CD14-positive monocyte (primary cell): ENCODE results near the gene MILR1. TPM values are rescaled to one million over a fixed set of nuclear protein-coding genes. Genes with fewer than 3 reads are reported as not detected.
"Not testable (repeated sequence)": the region's sequence is repeated elsewhere in the genome, so short reads cannot be mapped to it uniquely, and the experiment has no call there.

ENCODE experiments used
- DNase-seq, 3 donors: peaks; one replicate each; pipeline ENCODE4 v3.0.0-alpha.2; 2011 to 2022
- H2AFZ ChIP-seq: 2 replicates; pipeline ENCODE4 v1.6.0; 2012; ENCODE audit warnings: mild to moderate bottlenecking, low read depth, low read length, inconsistent platforms; ENCODE audit not compliant: insufficient read depth, poor library complexity, severe bottlenecking
- H3K27ac ChIP-seq, 2 donors: 1 replicate in 1 of 2; 2 replicates in 1 of 2; pipeline ENCODE4 v1.5.1; 2012 to 2013; ENCODE audit warnings: low read length in 2 of 2, control low read depth in 1 of 2, inconsistent platforms in 1 of 2, low read depth in 1 of 2, mild to moderate bottlenecking in 1 of 2
- H3K27me3 ChIP-seq, 2 donors: one replicate each; pipeline versions ENCODE4 v1.6.0 to v1.6.1; 2011 to 2013; ENCODE audit warnings: low read length in 2 of 2; ENCODE audit not compliant: control insufficient read depth in 2 of 2, insufficient read depth in 2 of 2
- H3K36me3 ChIP-seq, 2 donors: replicated peaks in 1 of 2; 1 replicate in 1 of 2; 2 replicates in 1 of 2; pipeline versions ENCODE4 v1.5.1 to v1.6.1; 2012 to 2013; ENCODE audit warnings: low read length in 2 of 2, control low read depth in 1 of 2, inconsistent platforms in 1 of 2, mild to moderate bottlenecking in 1 of 2; ENCODE audit not compliant: insufficient read depth in 2 of 2, control insufficient read depth in 1 of 2
- H3K4me1 ChIP-seq, 2 donors: 1 replicate in 1 of 2; 2 replicates in 1 of 2; pipeline versions ENCODE4 v1.5.1 to v1.6.1; 2012 to 2013; ENCODE audit warnings: low read length in 2 of 2, control low read depth in 1 of 2, inconsistent platforms in 1 of 2, mild to moderate bottlenecking in 1 of 2, moderate library complexity in 1 of 2; ENCODE audit not compliant: insufficient read depth in 2 of 2, control insufficient read depth in 1 of 2
- H3K4me2 ChIP-seq: replicated peaks from 2 replicates; pipeline ENCODE3; 2012; ENCODE audit warnings: low read length, moderate library complexity, mild to moderate bottlenecking; ENCODE audit not compliant: poor library complexity, severe bottlenecking; ENCODE audit errors: extremely low read depth
- H3K4me3 ChIP-seq, 3 experiments: fragments of 200-600 bp in 1 of 3; sonication (generic) in 1 of 3; replicated peaks in 1 of 3; 1 replicate in 2 of 3; 2 replicates in 1 of 3; pipeline ENCODE4 v1.5.1; 2011 to 2013; ENCODE audit warnings: low read length in 3 of 3, mild to moderate bottlenecking in 3 of 3, control low read depth in 2 of 3, low read depth in 2 of 3, inconsistent platforms in 1 of 3, moderate library complexity in 1 of 3
- H3K79me2 ChIP-seq: 2 replicates; pipeline ENCODE4 v1.6.0; 2012; ENCODE audit warnings: mild to moderate bottlenecking, control low read depth, inconsistent platforms, low read length, moderate library complexity; ENCODE audit not compliant: insufficient read depth
- H3K9ac ChIP-seq: 2 replicates; pipeline ENCODE4 v1.6.0; 2017; ENCODE audit warnings: low read length, mild to moderate bottlenecking; ENCODE audit not compliant: insufficient read depth, poor library complexity, severe bottlenecking
- H3K9me3 ChIP-seq, 2 donors: replicated peaks in 1 of 2; 1 replicate in 1 of 2; 2 replicates in 1 of 2; pipeline versions ENCODE4 v1.5.1 to v1.6.1; 2012 to 2013; ENCODE audit warnings: low read length in 2 of 2, control low read depth in 1 of 2; ENCODE audit not compliant: control insufficient read depth in 1 of 2, insufficient read depth in 1 of 2
- H4K20me1 ChIP-seq: 2 replicates; pipeline ENCODE4 v1.6.0; 2012; ENCODE audit warnings: mild to moderate bottlenecking, low read length, control low read depth, moderate library complexity; ENCODE audit not compliant: insufficient read depth
- H3K27ac Mint-ChIP-seq, 7 donors: one replicate each; pipeline ENCODE4 v1.8.0; 2020; ENCODE audit warnings: mild to moderate bottlenecking in 7 of 7, mixed read lengths in 7 of 7, moderate library complexity in 6 of 7, inconsistent platforms in 2 of 7
- H3K27me3 Mint-ChIP-seq, 3 donors: one replicate each; pipeline ENCODE4 v1.8.0; 2021 to 2022; ENCODE audit warnings: low read depth in 3 of 3, mild to moderate bottlenecking in 3 of 3, mixed read lengths in 3 of 3, moderate library complexity in 3 of 3, inconsistent platforms in 1 of 3
- H3K36me3 Mint-ChIP-seq, 2 donors: one replicate each; pipeline ENCODE4 v1.8.0; 2020; ENCODE audit warnings: mixed read lengths in 2 of 2, inconsistent platforms in 1 of 2, mild to moderate bottlenecking in 1 of 2
- H3K4me1 Mint-ChIP-seq: one replicate; pipeline ENCODE4 v1.8.0; 2020; ENCODE audit warnings: mild to moderate bottlenecking, mixed read lengths
- H3K4me3 Mint-ChIP-seq, 2 donors: one replicate each; pipeline ENCODE4 v1.8.0; 2020; ENCODE audit warnings: mild to moderate bottlenecking in 2 of 2, mixed read lengths in 2 of 2, moderate library complexity in 1 of 2
- H3K9me3 Mint-ChIP-seq, 7 donors: one replicate each; pipeline ENCODE4 v1.8.0; 2020 to 2022; ENCODE audit warnings: mixed read lengths in 7 of 7, mild to moderate bottlenecking in 6 of 7, moderate library complexity in 6 of 7, inconsistent platforms in 2 of 7
- CTCF ChIP-seq: fragments of 200-600 bp; IDR thresholded peaks from one replicate; pipeline ENCODE4 v1.8.0; 2022; ENCODE audit warnings: antibody characterized with exemption, mild to moderate bottlenecking
- WGBS: methylation state at CpG from one replicate; pipeline ENCODE4 v1.1.5; 2013; ENCODE audit warnings: missing lambda C conversion rate; ENCODE audit not compliant: insufficient coverage; 5-methylcytosine and 5-hydroxymethylcytosine counted together
- intact Hi-C, 2 donors: fragments of 100-400 bp; cut with micrococcal nuclease; formaldehyde crosslinking; loops; one replicate each; pipeline versions ENCODE4 v1.15.0 to v1.15.1; 2023
- polyA plus RNA-seq, 3 donors: library from polyadenylated mRNA; depleted of rRNA in 1 of 3; unstranded in 2 of 3; stranded (reverse) in 1 of 3; fragments of 300-500 nt in 2 of 3; fragments of >200 nt in 1 of 3; fragmentation: Illumina TruSeq in 2 of 3; gene quantifications; 1 replicate in 2 of 3; 2 replicates in 1 of 3; pipeline ENCODE4 v1.2.3, GENCODE V29; 2012 to 2021

Gene MILR1
- polyA plus RNA-seq, 3 donors = 72.0 to 95.2 (median 81.7) TPM

DNA sequence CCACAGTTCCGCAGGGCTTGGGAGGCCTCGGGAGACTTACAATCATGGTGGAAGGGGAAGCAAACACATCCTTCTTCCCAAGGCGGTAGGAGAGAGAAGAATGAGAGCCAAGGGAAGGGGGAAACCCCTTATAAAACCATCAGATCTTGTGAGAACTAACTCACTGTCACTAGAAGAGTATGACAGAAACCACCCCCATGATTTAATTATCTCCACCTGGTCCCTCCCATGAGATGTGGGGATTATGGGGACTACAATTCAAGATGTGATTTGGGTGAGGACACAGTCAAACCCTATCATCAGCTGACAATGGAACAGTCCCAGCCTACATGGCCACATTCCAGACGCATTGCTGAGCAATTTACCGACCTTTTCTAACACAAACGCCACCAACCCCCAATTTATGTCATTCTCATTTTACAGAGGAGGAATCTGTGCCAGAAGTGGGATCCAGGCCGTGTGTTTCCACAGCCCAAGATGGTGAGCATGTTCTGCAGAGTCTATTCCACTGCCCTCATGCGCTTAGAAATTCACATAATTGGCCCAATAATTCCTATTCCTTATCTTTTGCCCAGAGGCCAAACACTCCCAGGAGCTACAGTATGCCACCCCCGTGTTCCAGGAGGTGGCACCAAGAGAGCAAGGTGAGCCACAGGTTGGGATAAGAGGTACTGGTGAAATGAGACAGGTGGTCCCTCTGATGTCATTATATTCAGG is 17.3 kb downstream of the MILR1 start:
- H3K4me3 ChIP-seq = no peak overlapping the region
- DNase-seq = no peak
- H4K20me1 ChIP-seq = peaks cover 4% of the 10 kb centered on the region
- Mint-ChIP-seq H3K9me3 (no peaks in the 10 kb centered on the region), H3K27me3 (no peaks in the 10 kb centered on the region), H3K4me1 (no peaks in the 10 kb centered on the region), H3K27ac (peak overlapping the region in 3 of 7 donors; percentile 5 to 36 (median 23)), H3K4me3 (no peak overlapping the region), H3K36me3 (peaks cover 80 to 97% of the 10 kb centered on the region in 2 donors)
- no peaks in the 10 kb centered on the region for H3K27me3 ChIP-seq
- H3K79me2 ChIP-seq = no peaks in the 10 kb centered on the region
- intact Hi-C loops = no loop called here
- H3K36me3 ChIP-seq = peaks cover 76 to 98% of the 10 kb centered on the region in 2 donors
- no peaks in the 10 kb centered on the region for H3K4me1 ChIP-seq
- no peak overlapping the region for H2AFZ ChIP-seq
- WGBS = 100% methylated on average over 3 of the region's 9 CpGs
- H3K27ac ChIP-seq = peak overlapping the region in 1 of 2 donors; percentile 41
- no peaks in the 10 kb centered on the region for H3K9me3 ChIP-seq
- no peak overlapping the region for H3K4me2 ChIP-seq
- no peak overlapping the region for H3K9ac ChIP-seq
- no peak for TF ChIP-seq CTCF

DNA sequence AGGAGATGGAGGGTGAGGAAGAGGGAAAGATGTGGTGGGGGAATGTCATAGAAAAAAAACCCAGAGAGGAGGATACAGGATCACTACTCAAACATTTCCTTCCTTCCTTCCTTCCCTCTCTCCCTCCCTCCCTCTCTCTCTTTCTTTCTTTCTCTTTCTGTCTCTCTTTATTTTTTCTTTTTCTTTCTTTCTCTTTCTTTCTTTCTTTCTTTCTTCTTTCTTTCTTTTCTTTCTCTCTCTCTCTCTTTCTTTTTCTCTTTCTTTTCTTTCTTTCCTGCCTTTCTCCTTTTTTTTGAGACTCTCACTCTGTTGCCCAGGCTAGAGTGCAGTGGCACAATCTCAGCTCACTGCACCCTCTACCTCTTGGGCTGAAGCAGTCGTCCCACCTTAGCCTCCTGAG is 17.9 kb downstream of the MILR1 start:
- H3K4me1 Mint-ChIP-seq, H3K9me3 Mint-ChIP-seq, H3K27me3 ChIP-seq, H3K27ac ChIP-seq, H3K9me3 ChIP-seq, H3K4me3 Mint-ChIP-seq, H2AFZ ChIP-seq, DNase-seq, H3K79me2 ChIP-seq, H3K4me3 ChIP-seq, H3K27me3 Mint-ChIP-seq, H4K20me1 ChIP-seq, H3K4me1 ChIP-seq, H3K4me2 ChIP-seq, H3K9ac ChIP-seq, intact Hi-C loops: not testable (repeated sequence)
- H3K27ac Mint-ChIP-seq = peak overlapping the region in 3 of 7 donors; percentile 2 to 79 (median 61)
- H3K36me3 ChIP-seq = peaks cover 77 to 98% of the 10 kb centered on the region in 2 donors
- H3K36me3 Mint-ChIP-seq = peaks cover 81 to 97% of the 10 kb centered on the region in 2 donors
- WGBS = no CpG with 5 or more reads among the region's 1 CpG
